Hematopoietic multipotent progenitor cell treated with erythropoietin and hydrocortisone succinate and interleukin-3 and kit ligand, for 4 days (in vitro differentiated cells): ENCODE results near the gene CORO6.

Experiments
- DNase-seq: peaks from one replicate; pipeline ENCODE4 v3.0.0-alpha.2; 2015

CORO6 gene

GRCh38 chr17:29575511-29576213, 47.0 kb downstream of the CORO6 start:
- no peak for DNase-seq

- no peak for DNase-seq
Observed at GRCh38 chr17:29574732-29575510, 47.8 kb downstream of the CORO6 start.

DNA sequence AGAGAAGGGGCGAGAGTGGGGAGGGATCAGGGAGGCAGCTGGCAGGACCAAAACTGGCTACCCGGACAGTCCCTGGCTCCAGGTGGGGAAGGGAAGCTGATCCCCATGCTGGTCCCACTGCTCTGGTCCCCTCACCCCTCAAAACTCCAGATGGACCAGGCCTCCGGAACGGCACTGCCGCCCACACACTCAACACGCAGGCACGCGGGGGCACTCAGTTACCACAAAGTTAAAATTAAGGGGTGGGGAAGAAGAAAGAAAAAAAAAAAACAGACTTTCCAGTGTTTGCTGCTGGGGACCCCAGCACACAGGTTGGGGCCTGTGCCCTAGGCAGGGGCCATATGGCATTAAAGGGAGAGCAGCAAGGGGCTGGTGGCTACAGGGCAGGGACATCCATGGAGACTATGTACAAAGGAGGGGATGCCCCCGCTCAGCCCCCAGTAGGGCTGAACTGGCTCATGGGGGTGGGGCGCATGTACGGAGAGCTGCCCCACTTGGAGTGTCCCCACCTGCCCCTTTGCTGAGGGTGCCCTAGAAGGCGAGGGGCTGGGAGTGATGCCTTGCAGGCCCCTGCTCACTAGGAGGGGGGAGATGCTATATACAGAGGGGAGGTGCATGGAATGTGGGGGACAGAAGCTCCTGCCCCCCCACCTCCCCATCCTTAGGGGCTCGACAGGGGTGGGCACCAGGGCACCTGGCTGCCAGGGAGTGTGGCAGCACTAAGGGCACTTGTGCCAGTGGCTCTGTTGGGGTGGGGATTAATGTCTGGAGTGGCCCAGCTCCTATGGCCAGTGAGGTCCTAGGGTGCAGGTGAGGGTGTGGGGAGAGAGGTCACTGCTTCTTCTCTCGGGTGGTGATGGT, 48.6 kb downstream of the CORO6 start:
- no peak for DNase-seq

- no peak for DNase-seq
Observed at GRCh38 chr17:29573558-29573869, 49.2 kb downstream of the CORO6 start.

DNA sequence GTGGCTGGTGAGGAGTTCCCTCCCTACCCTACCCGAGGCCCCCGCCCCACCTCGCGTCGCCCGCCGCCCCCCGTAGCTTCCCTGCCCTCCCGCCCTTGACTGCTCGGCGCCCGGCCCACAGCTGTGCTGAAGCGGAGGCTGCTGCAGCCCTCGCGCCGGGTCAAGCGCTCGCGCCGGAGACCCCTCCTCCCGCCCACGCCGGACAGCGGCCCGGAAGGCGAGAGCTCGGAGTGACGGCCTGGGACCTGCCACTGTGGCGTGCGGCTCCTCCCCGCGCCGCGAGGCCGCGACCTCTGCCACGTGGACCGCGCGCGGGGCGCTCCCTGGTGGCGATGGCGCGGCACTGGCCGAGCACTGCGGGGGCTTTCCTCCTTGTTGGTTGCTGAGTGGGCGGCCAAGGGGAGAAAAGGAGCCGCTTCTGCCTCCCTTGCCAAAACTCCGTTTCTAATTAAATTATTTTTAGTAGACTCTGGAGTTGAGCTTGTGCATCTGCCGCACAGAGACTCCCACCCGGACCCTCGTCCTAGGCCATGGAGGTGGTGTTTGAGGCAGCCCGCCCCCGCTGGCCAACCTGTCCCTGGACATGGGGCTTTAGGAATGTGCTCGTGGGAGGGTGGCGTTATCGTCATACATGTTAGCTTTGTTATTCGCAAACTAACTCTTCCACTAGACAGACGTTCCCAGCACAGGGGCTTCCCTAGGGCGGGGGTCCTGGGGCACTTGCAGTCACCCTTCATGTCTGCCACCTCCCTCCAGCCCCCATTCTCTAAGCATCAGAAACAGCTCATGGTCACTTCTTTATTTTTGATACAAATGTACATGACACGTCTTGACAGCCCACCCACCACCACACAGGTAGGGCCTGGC, 49.8 kb downstream of the CORO6 start:
- DNase-seq, result peak; percentile 79

DNA sequence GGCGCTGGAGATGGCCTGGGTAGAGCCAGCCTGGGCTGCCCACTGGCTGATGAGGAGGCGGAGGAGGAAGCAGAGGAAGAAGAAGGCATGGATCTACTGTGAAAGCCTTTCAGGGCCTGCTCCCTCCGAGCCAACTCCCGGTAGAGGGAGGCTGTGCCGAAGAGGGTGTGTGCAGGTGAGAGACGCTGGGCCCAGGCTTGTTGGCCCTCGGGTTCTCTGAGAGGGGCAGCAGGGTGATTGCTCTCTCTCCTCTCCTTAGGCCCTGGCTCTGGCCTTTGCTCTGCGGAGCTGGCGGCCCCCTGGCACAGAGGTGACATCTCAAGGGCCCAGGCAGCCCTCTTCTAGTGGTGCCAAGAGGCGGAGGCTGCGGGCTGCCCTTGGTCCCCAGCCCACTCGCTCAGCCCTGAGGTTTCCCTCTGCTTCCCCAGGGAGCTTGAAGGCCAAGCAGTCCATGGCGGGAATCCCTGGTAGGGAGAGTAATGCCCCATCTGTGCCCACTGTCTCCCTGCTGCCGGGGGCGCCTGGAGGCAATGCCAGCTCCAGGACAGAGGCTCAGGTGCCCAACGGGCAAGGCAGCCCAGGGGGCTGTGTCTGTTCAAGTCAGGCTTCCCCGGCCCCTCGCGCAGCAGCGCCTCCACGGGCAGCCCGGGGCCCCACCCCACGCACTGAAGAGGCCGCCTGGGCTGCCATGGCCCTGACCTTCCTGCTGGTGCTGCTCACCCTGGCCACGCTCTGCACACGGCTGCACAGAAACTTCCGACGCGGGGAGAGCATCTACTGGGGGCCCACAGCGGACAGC, 50.6 kb downstream of the CORO6 start:
- DNase-seq, result peak; percentile 26

GRCh38 chr17:29571486-29571882, 51.2 kb downstream of the CORO6 start:
- DNase-seq, result no peak

DNA sequence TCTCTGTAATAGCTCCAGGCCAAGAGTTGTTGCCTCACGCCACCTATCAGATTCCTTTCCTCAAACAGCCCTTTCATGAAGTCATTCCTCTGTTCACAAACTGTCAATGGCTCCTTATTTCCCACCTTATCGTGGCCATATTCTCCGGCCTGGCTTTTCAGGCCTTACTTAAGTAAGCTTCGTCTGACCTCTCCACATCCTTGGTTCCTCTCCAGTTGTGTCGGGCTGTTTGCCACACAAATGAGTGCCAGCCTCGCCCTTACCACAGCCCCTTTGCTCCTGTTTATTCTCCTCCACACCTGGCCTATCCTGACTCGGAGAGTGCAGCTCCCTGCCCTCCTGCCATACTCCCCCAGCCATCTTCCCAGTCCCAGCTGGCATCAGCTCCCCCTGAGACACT, 52.2 kb downstream of the CORO6 start:
- DNase-seq, result no peak

GRCh38 chr17:29569245-29569950, 53.3 kb downstream of the CORO6 start:
- DNase-seq, result no peak

GRCh38 chr17:29568331-29569244, 54.1 kb downstream of the CORO6 start, which contains the start of gene TP53I13:
Gene TP53I13, plus strand, starts transcription at chr17:29568701. Its CDS starts 58 bp downstream, at chr17:29568759.
- peak; percentile 95 for DNase-seq

DNA sequence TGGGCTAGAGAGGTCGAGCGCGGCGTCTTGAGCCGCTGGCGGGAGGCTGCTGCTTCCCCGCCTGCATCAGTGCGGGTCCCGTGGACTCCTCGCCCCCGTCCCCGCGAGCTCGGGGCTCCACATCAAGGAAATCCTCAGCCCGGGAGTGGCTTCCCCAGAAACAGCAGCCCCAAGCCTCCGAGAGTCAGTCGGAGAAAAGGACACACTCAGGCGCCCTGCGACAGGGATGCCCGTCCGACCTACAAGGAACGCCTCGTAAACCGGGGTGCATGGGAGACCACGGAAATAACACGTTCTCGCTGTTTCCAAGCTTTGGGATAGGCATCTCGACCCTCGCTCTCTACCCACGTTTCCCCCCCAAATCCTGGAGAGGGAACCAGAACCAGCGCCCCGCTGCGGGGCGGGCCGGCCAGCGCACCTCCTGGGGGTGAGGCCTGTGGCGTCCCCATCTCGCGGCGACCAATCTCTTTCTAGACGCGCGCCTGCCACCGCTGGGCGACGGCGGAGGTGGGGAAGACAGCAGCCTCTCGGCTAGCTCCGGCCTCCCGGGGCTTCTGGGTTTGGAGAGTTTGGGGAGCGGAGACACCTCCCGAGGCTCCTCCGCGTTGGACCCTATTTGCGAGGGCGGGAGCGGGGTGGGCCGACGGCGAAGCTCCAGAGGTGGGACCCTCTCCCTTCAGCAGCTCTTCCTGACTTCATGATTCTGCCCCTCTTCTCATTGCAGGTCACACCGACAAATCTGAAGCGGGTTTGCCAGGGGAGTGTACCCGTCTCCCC, 55.0 kb downstream of the CORO6 start:
- DNase-seq, result peak; percentile 87

- no peak for DNase-seq
Observed at GRCh38 chr17:29567304-29567553, 55.5 kb downstream of the CORO6 start.

GRCh38 chr17:29566473-29567303, 56.0 kb downstream of the CORO6 start, which contains the start of gene ABHD15:
Gene ABHD15, minus strand, starts transcription at chr17:29567037. Its CDS starts 71 bp downstream, at chr17:29566966.
- peak; percentile 85 for DNase-seq

- peak; percentile 77 for DNase-seq
Observed at GRCh38 chr17:29565643-29566472, 56.9 kb downstream of the CORO6 start.
